Tibial artery (tissue), 4 donors: ENCODE results near the gene CARD10.
"Not testable (repeated sequence)": the region's sequence is repeated elsewhere in the genome, so short reads cannot be mapped to it uniquely, and the experiment has no call there.

Experiments used
- DNase-seq, 2 donors: peaks; one replicate each; pipeline ENCODE4 v3.0.0-alpha.2; 2019
- H3K27ac ChIP-seq, 2 donors: fragments of 200-600 bp; sonication (generic) in 1 of 2; 1 replicate in 1 of 2; 2 replicates in 1 of 2; pipeline ENCODE4 v1.5.1; 2018 to 2019; ENCODE audit warnings: mild to moderate bottlenecking in 1 of 2
- H3K27me3 ChIP-seq, 2 donors: fragments of 200-600 bp; sonication (generic) in 1 of 2; one replicate each; pipeline versions ENCODE4 v1.5.1 to v1.6.0; 2016 to 2019
- H3K36me3 ChIP-seq, 3 donors: fragments of 200-600 bp; sonication (generic) in 2 of 3; one replicate each; pipeline ENCODE4 v1.5.1; 2016 to 2019; ENCODE audit warnings: mild to moderate bottlenecking in 2 of 3
- H3K4me1 ChIP-seq, 4 donors: fragments of 200-600 bp; sonication (generic) in 2 of 4; 1 replicate in 3 of 4; 2 replicates in 1 of 4; pipeline ENCODE4 v1.5.1; 2016 to 2019
- H3K4me3 ChIP-seq, 2 donors: fragments of 200-600 bp; sonication (generic) in 1 of 2; 1 replicate in 1 of 2; 2 replicates in 1 of 2; pipeline ENCODE4 v1.5.1; 2018 to 2019; ENCODE audit warnings: mild to moderate bottlenecking in 2 of 2
- H3K9me3 ChIP-seq, 3 donors: fragments of 200-600 bp; sonication (generic) in 1 of 3; one replicate each; pipeline ENCODE4 v1.5.1; 2016 to 2019
- CTCF ChIP-seq, 2 experiments: fragments of 200-600 bp in 1 of 2; fragments of 450-650 bp in 1 of 2; IDR thresholded peaks; one replicate each; pipeline ENCODE4 v1.5.1; 2017 to 2019; ENCODE audit warnings: antibody characterized with exemption in 2 of 2, mild to moderate bottlenecking in 1 of 2, moderate library complexity in 1 of 2
- intact Hi-C: fragments of 100-400 bp; cut with DNase I; formaldehyde crosslinking; loops from one replicate; pipeline ENCODE4 v1.15.0; 2023; ENCODE audit warnings: low total_unique reads

Gene CARD10

GRCh38 chr22:37552524-37553163 is 33.4 kb upstream of the CARD10 start:
- no peaks in the 10 kb centered on the region for H3K9me3 ChIP-seq
- no peak for DNase-seq
- no peak for TF ChIP-seq CTCF (IDR thresholded peaks at IDR 0.05)
- peaks cover 11 to 64% (median 58%) of the 10 kb centered on the region in 4 donors for H3K4me1 ChIP-seq
- intact Hi-C loops, result no loop called here
- no peaks in the 10 kb centered on the region for H3K36me3 ChIP-seq
- H3K27ac ChIP-seq, result peak overlapping the region; percentile 64 to 97
- no peak overlapping the region for H3K4me3 ChIP-seq
- no peaks in the 10 kb centered on the region for H3K27me3 ChIP-seq

- Histone ChIP-seq H3K27me3 (no peaks in the 10 kb centered on the region), H3K27ac (peak overlapping the region; percentile 64 to 97), H3K9me3 (no peaks in the 10 kb centered on the region), H3K36me3 (no peaks in the 10 kb centered on the region), H3K4me3 (no peak overlapping the region), H3K4me1 (peaks cover 11 to 66% (median 63%) of the 10 kb centered on the region in 4 donors)
- no peak for TF ChIP-seq CTCF (IDR thresholded peaks at IDR 0.05)
- DNase-seq, result no peak
- intact Hi-C loops, result no loop called here
Measured at GRCh38 chr22:37551981-37552380, 32.8 kb upstream of the CARD10 start.

GRCh38 chr22:37550921-37551320 is 31.7 kb upstream of the CARD10 start:
- H3K27me3 ChIP-seq, DNase-seq, H3K36me3 ChIP-seq, intact Hi-C loops, H3K4me3 ChIP-seq, H3K9me3 ChIP-seq: not testable (repeated sequence)
- peak overlapping the region; percentile 64 to 97 for H3K27ac ChIP-seq
- H3K4me1 ChIP-seq, result peaks cover 11 to 72% (median 68%) of the 10 kb centered on the region in 4 donors

GRCh38 chr22:37549704-37550059 is 30.5 kb upstream of the CARD10 start:
- no peak overlapping the region for H3K4me3 ChIP-seq
- peaks cover 11 to 84% (median 78%) of the 10 kb centered on the region in 4 donors for H3K4me1 ChIP-seq
- DNase-seq, result peak in 1 of 2 donors; percentile 90

GRCh38 chr22:37547251-37547741 is 28.1 kb upstream of the CARD10 start:
- no peak for TF ChIP-seq CTCF (IDR thresholded peaks at IDR 0.05)
- Histone ChIP-seq H3K4me3 (no peak overlapping the region), H3K27ac (peak overlapping the region; percentile 94 to 97), H3K9me3 (no peaks in the 10 kb centered on the region), H3K27me3 (no peaks in the 10 kb centered on the region), H3K4me1 (peaks cover 9 to 76% (median 72%) of the 10 kb centered on the region in 4 donors), H3K36me3 (no peaks in the 10 kb centered on the region)
- DNase-seq, result no peak
- intact Hi-C loops, result loop anchor here (2.0 kb wide), 1 partner anchor 14 kb away; the partner anchor contains the start of gene CDC42EP1

More at GRCh38 chr22:37549704-37550059, 30.5 kb upstream of the CARD10 start:
- no peaks in the 10 kb centered on the region for H3K36me3 ChIP-seq
- intact Hi-C loops, result no loop called here
- H3K27ac ChIP-seq, result peak overlapping the region; percentile 32 to 97
- H3K9me3 ChIP-seq, result no peaks in the 10 kb centered on the region
- peak; percentile 48 to 51 for TF ChIP-seq CTCF (IDR thresholded peaks at IDR 0.05)
- H3K27me3 ChIP-seq, result no peaks in the 10 kb centered on the region

- intact Hi-C loops, result loop anchor here (2.0 kb wide), 1 partner anchor 14 kb away; the partner anchor contains the start of gene CDC42EP1
- H3K4me3 ChIP-seq, result peak overlapping the region in 1 of 2 donors; percentile 37
Measured at GRCh38 chr22:37546437-37547250, 27.4 kb upstream of the CARD10 start.

More at GRCh38 chr22:37546437-37547250, 27.4 kb upstream of the CARD10 start:
- no peaks in the 10 kb centered on the region for H3K9me3 ChIP-seq
- H3K36me3 ChIP-seq, result no peaks in the 10 kb centered on the region
- DNase-seq, result peak; percentile 67 to 93
- peaks cover 6 to 72% (median 67%) of the 10 kb centered on the region in 4 donors for H3K4me1 ChIP-seq
- no peaks in the 10 kb centered on the region for H3K27me3 ChIP-seq
- TF ChIP-seq CTCF (IDR thresholded peaks at IDR 0.05), result peak in 1 of 2 experiments; percentile 5
- peak overlapping the region; percentile 94 to 97 for H3K27ac ChIP-seq
